Iris pigment epithelial cell (primary cell): Measurements from ENCODE around the gene PHC2.
"Not testable (repeated sequence)": the region's sequence is repeated elsewhere in the genome, so short reads cannot be mapped to it uniquely, and the experiment has no call there.

Experiments
- DNase-seq: peaks from one replicate; pipeline ENCODE4 v3.0.0-alpha.2; 2011; ENCODE audit warnings: low read depth

Gene PHC2

DNA sequence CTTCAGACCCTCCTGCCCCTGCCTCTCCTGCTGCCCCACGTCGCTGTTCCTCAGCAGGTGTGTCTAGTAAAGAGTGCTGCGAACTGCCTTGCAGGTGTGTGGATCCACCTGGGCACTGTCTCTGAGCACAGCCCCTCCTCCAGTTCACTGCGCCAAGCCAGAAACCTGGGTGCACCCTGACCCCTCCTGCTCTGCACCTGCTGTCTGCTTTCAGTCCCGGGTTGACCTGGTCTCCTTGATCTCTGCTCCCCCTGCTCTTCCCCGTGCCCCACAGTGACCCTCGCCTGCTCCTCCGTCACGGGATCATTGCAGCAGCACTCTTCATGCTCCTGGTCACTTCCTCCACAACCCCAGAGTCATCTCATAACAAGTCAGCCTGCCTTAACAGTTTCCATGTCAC is 116.5 kb downstream of the PHC2 start:
- no peak for DNase-seq

DNA sequence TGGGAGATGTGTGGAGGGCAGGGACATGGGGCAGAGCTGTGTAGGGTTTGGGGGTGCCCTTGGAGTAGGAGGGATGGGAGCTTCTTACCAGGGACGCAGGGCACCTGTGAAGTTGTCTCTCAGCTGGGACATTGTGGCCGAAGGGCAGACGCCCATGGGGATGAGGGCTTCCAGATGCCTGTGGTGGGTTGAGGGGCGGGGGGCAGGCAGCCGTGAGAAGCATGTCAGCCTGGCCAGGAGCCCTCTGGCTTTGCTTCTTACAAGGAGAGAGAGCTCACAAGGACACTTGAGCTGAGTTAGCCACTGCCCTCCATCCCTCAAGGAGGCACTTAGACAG is 118.5 kb downstream of the PHC2 start:
- no peak for DNase-seq

DNA sequence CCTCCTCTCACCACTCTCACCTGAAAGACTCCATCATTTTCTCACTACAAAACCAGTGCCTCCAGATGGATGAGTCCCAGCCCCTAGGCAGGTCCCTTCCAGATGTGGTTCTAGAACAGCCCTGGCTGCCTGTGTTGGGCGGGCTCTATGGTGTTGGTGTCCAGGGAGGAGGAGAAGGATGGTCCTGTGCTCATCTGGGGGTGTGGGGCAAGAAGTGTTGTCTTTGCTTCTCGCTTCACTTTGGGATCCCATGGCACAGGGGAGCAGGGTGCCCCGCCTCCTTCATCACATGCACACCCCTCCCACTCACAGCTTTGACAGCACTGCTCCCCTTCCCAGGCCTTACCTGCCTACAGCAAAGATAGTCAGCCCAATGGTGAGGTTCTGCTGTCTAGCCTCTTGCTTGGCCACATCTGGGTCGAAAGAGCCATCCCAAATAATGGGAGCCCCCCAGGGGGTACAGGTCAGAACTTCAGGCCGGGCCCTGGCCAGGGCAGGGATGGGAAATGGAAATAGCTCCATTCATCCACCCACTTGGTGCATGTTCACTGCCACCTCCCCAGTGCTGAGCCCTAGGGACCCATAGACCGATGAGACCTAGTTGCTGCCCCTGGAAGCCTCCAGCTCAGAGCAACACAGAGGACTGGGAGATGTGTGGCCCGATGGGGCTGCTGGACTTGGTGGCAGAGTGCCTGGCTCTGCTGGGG is 119.0 kb downstream of the PHC2 start:
- DNase-seq: no peak

DNA sequence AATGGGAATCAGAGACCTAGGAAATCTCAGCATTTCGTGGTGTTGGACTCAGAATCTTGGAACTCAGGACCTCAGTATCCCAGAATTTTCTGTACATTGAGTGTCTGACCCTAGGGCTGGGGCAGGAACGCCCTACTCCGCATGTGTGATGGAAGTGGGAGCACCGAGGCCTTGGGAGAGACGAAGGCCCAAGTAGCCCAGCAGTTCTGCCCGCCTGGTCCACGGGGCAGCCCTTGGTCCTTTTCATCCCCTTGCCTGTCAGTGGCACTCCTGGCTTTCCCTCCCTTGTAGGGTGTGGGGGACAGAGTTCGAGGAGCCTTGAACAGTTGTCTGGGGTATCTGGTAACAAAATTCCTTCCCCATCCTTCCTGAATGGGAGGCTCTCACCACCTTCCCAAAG is 120.2 kb downstream of the PHC2 start:
- no peak for DNase-seq

DNA sequence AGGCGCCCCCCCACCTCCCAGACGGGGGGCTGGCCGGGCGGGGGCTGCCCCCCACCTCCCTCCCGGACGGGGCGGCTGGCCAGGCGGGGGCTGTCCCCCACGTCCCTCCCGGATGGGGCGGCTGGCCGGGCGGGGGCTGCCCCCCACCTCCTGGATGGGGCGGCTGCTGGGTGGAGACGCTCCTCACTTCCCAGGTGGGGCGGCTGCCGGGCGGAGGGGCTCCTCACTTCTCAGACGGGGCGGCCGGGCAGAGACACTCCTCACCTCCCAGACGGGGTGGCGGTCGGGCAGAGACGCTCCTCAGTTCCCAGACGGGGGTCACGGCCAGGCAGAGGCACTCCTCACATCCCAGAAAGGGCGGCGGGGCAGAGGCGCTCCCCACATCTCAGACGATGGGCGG is 121.5 kb downstream of the PHC2 start:
- not testable (repeated sequence) for DNase-seq

DNA sequence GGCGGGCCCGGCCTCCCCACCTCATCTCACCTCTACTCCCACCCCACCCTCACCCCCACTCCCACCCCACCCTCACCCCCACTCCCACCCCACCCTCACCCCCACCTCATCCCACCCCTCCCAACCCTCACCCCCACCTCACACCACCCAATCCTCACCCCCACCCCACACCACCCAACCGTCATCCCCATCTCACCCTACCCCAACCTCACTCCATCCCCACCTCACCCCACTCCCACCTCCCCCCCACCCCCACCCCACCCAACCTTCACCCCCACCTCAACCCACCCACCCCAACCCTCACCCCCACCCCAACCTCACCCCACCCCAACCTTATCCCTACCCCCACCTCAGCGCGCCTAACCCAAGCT is 123.4 kb downstream of the PHC2 start:
- DNase-seq: no peak

DNA sequence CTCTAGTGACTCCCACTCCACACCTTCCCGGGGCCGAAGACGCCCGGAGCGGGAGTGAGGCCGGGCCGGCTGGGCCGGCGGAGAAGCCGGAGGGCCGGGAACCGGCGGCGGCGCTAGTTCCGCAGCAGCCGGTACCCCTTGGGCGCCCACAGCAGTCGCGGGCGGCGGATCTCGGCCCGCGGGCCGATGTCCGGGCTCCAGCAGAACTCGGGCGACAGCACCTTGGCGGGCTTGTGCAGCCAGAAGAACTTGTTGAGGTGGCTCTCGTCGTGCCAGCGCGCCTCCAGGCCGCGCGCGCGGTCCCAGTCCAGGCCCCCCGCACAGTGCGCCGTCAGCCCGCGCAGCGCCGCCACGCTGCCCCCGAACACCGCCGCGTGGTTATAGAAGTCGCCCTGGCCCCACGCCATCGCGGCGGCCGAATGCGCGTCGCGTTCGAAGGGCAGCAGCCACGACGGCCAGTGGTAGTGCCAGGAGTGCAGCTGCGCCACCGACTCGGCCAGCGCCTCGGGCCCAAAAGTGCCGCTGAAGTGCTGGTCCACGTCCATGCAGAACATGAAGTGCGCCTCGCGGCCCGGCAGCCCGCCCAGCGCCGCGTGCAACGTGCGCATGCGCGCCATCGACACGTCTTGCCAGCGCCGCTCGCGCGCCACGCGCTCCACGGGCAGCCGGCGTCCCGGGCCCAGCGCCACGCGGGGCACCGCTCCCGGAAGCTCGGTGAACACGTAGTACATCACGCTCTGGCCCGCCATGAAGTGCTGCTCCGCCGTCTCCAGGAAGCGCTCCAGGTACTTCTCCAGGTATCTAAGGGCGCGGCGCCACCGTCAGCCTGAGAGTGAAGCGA is 124.0 kb downstream of the PHC2 start:
- no peak for DNase-seq

DNA sequence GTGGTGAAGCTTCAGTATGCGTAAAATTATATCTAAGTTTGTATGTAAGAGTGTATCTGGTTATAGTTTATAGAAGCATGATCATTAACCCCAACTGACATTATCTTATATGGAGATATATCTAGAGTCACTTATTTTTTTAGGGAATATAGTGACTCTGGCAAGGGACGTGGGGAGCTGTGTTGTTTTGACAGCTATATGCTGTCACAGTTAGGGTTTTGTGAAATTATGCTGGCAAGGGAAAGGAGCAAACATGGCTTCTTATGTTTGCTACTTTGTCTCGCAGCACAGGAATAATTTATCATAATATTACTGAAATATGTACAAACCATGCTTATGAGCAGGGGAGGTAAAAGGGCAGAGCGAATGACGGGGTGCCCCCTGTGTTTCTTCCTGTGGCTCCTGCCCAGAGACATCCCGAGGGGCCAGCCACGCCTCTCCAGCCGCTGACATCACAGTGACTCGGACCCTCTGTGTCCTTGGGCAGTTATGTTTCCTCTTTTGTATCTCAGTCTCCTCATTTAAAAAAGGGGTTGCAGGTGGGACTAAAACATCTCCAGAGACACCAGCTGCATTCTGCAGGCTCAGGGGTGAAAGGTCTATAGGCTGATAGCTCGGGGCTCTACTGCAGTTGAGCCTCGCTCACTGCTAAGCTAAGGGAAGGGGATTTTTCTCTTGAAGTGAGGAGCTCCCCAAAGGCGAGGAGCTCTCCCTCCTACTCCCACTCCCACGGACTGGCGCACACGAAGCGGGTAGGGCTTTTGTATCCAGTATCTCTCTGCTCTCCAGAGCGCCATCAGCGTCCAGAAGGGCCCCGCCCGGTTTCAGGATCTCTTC is 124.9 kb downstream of the PHC2 start:
- no peak for DNase-seq

DNA sequence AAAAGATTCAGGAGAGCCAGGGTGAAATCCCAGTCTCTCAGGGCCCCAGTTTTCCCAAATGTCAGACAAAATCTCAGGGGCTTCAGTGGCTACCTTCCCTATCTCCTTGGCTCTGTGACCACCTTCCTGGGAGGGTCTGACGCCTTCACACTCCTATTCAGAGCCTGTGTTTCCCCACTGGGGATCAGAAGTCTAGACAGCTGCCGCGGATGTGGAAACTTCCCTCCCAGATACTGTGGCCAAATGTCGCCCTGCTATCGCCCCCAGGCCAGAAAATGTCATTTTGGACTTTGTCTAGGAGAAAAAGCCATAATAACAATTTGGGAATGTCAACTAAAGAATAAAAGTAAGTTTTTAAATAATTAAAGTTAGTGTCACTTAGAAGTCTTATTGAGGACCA is 125.9 kb downstream of the PHC2 start:
- no peak for DNase-seq

DNA sequence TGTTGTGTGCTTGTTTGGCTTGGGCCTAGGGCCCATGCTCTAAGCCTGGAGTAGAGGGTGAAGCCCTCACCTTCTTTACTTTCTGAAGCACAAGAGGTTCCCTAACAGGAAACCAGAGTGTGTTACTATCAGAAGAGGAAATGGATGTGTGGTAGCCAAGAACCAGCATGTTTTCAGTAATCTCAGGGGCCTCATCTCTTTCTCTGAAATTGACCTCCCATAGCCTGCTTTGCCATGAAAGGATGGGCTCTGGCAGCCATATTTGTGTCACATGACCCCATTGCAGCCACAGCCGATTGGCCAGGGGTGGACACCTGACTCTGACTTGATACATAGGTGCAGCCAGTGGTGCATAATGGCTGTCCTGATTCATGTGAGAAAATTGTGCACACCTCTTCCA is 128.6 kb downstream of the PHC2 start:
- DNase-seq: no peak

DNA sequence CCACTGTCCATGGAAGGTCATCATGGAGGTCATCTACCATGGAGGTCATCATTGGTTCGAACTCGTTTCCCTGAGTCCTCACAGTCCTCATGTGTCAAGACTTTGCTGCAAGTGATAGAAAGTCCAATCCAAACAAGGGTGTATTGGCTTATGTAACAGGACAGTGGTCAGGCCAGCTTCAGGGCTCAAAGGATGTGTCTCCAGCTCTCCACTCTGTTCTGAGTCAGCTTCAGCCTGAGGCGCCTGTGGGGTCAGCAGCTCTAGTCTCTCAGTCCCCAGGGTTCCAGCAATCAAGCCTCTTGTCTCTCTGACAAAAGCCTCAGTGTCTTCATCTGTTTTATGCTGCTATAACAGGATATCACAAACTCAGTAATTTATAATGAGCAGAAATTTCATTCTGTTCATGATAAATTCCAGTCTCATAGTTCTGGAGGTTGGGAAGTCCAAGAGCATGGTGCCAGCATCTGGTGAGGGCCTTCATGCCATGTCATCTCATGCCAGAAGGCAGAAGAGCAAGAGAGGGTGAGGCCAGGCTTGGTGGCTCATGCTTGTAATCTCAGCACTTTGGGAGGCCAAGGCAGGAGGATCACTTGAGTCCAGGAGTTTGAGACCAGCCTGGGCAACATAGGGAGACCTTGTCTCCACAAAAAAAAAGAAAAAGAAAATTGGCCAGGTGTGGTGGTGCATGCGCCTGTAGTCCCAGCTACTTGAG is 129.5 kb downstream of the PHC2 start:
- peak; percentile 43 for DNase-seq

DNA sequence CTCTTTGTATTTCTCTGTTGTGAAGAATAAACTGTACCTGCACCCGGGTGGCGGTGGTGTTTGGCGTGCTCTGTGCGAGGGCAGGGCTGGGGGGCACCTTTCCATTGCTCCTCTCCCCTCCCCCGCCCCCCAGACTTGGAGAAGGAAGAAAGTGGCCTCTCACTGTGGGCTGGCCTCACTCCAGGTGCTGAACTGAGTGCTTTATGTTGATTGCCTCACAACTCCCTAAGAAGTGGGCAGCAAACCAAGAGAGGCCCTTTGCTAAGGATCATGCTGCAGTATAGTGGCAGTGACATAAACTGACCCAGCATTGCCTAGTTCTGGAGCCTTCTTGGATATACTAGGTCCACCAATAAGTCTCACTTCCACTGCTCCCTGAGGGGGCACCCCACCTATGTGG is 130.2 kb downstream of the PHC2 start:
- peak; percentile 90 for DNase-seq

DNA sequence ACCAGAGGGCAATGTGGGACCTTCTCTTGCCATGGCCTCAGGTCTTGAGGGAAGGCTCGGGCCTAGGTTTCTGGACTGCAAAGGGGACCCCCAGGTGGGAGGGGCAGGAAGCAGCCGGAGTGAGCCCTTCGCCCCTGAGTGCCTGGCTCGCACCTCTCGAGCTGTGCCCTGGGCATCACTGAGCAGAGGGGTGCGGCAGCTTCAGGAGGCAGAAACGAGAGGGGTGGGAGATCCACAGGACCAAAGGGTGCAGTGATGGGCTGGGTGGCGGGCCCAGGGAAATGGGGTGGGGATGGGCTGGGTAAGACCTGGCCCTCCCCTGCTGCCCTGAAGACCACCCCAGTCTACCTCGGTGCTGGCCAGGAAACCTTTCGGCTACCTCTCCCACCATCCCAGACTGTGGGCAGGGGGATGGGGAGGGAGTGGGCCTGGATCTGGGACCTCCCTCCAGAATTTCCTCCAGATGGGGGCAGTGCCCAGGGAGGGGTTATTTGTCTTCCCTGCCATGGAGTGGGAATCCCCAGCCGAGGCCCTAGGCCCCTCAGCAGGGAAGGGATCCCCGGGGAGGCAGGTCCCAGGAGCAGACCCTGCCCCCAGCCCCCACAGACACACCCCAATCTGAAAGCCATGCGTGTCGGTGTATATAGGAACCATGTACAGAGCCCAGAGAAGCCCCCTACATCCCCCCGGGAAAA is 131.3 kb downstream of the PHC2 start:
- no peak for DNase-seq

DNA sequence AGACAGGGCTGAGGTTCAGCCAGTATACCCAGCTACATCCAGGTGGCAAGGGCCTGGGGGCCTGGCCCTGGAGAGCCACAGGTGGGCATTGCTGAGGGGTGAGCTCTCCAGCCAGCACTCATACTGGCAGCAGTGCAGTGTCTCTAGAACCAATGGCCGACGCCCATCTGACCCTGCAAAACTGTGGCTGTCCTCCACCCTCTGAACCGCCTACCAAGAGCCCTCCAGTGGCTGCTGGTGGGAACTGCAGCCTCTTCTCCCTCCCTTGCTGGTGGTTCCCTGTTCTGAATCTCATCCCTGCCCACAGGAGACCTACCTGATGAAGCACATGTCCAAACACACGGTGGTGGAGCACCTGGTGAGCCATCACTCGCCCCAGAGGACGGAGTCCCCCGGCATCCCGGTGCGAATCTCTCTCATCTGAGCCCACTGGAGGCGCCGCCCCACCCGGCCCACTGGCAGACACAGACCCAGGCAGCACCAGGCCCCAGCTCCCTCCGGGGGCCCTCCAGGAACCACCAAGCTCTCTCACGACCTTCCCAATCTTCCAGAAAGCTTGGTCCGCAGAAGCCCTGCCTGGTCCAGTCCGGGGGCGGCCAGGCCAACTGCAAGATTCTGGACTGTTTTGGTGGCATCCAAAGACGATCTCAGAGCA is 132.1 kb downstream of the PHC2 start:
- peak; percentile 62 for DNase-seq

DNA sequence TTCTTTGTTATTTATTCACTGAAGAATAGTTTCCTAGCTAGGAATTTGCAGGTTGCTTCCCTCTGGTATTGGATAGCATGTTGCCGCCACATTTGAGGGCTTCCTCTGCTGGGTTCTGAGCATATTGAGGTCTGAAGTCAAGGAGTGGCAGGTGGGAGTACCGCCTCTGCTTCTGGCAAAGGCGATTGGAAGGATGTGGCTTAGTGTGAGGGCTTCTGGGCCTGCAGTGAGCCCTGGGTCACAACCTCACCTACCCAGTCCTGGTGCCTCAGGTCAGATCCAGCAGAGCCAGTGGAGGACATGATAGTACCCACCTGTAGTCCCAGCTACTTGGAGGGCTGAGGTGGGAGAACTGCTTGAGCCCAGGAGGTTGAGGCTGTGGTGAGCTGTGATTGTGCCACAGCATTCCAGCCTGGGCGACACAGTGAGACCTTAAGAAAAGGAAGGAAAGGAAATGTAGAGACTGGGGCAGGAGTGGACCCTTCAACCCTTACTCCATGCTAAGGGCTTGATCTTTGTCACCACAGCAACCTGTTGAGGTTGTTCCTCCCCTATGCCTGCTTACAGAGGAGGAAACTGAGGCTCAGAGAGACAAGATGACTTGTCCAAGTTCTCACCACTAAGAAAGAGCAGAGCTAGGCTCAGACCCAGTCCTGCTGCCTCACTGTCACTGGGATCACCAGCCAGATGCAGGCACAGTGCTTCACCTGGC is 132.8 kb downstream of the PHC2 start:
- no peak for DNase-seq

DNA sequence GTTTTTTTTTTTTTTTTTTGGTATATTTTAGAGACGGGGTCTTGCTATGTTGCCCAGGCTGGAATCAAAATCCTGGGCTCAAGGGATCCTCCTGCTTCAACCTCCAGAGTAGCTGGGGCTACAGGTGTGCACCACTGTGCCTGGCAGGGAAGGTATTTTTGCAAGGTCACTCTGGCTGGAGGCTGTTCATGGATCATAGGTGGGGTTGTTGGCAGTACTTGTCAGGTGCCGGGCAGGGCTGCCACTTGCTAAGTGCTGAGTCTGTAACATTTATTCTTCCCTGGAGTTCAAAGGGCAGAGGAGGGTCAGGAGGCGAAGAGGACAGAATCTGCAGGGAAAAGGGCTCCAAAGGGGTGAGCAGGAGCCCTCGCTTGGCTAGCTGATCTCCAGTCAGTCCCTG is 134.1 kb downstream of the PHC2 start:
- DNase-seq: no peak

DNA sequence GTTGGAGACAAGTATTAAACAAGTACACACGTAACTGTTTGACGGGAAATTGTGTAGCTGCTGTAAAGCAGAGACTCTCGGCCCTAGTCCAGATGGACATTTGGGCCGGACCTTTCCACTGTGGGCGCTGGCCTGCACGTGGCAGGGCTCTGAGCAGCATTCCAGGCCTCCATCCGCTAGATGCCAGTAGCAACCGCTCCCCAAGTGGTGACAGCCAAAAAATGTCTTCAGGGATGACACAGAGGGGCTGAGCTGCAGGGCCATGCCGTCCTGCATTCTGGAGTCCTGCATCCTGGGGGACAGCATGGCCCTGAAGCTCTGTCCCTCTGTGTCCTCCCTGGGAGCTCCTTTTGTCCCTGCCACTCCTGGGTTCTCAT is 134.8 kb downstream of the PHC2 start:
- no peak for DNase-seq

DNA sequence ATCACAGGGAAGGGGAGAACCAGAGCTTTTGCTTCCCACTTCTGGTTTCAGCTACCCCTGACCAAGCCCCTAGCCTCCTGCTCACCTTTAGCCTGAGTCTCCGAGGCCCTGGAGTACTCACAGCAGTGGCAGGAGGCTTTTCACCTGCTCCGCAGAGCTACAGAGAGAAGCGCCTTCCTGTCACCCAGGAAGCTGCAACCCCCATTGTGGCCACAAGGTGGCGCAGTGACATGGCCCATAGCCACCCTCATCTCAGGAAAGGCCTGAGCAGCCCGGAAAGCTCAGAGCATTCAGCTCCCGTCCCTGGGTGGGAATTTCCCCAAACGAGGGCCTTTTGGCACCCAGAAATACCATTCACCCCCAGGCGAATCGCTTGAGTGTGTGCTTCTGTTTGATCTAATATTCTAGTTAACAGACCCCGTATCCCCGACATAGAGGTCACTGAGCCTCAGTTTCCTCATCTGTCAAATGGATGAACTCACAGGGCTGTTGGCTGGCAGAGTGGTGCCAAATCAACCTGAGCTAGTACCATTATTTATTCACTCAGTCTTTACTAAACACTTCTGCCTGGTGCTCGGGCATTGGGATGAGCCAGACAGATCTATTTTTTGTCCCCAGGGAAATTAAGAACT is 135.3 kb downstream of the PHC2 start:
- peak; percentile 72 for DNase-seq

DNA sequence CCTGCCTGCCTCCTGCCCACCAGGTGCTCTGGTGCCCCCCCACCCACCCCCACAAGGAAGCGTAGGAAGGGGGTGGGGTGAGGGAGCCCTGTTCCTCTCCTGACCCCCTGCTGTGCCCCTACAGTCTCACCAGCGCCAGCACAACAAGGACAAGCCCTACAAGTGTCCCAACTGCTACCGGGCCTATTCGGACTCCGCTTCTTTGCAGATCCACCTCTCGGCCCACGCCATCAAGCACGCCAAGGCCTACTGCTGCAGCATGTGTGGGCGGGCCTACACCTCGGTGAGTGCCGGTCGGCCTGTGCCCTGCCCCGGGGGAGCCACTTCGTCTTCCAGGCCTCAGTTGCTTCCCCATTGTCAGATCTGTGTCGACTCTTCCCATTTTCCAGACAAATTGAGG is 135.9 kb downstream of the PHC2 start:
- DNase-seq: no peak
